Right lobe of liver (tissue), 4 donors: ENCODE results near the gene ILRUN.
"Not testable (repeated sequence)": the region's sequence is repeated elsewhere in the genome, so short reads cannot be mapped to it uniquely, and the experiment has no call there.

Source experiments
- POLR2A ChIP-seq: fragments of 450-650 bp; IDR thresholded peaks from one replicate; pipeline ENCODE4 v1.6.1; 2017; ENCODE audit warnings: antibody characterized with exemption, mild to moderate bottlenecking
- TF ChIP-seq, protein P1 (sequence below), 4 donors: fragments of 200-600 bp in 3 of 4; fragments of 450-650 bp in 1 of 4; IDR thresholded peaks; one replicate each; pipeline versions ENCODE4 v1.5.1 to v1.8.0; 2016 to 2022; ENCODE audit warnings: antibody characterized with exemption in 4 of 4, mild to moderate bottlenecking in 2 of 4
- donor health status: DM: no; HTN: no; CAD: no.
- donor health status: DM: no; HTN: no; CAD: no.
- donor health status: DM: no; HTN: yes; CAD: no.

- TF ChIP-seq, protein P1, sequence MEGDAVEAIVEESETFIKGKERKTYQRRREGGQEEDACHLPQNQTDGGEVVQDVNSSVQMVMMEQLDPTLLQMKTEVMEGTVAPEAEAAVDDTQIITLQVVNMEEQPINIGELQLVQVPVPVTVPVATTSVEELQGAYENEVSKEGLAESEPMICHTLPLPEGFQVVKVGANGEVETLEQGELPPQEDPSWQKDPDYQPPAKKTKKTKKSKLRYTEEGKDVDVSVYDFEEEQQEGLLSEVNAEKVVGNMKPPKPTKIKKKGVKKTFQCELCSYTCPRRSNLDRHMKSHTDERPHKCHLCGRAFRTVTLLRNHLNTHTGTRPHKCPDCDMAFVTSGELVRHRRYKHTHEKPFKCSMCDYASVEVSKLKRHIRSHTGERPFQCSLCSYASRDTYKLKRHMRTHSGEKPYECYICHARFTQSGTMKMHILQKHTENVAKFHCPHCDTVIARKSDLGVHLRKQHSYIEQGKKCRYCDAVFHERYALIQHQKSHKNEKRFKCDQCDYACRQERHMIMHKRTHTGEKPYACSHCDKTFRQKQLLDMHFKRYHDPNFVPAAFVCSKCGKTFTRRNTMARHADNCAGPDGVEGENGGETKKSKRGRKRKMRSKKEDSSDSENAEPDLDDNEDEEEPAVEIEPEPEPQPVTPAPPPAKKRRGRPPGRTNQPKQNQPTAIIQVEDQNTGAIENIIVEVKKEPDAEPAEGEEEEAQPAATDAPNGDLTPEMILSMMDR (IDR thresholded peaks at IDR 0.05), result not testable (repeated sequence)
- TF ChIP-seq POLR2A, result not testable (repeated sequence)
Observed at GRCh38 chr6:34650232-34650631, 46.3 kb downstream of the ILRUN start.
